ENCODE results near the gene NXNL2.

GRCh38 chr9:88555268-88555980, 20.4 kb downstream of the NXNL2 start:
- TF ChIP-seq ZFX (IDR thresholded peaks at IDR 0.05) (no peak), CTCF (conservative IDR thresholded peaks at IDR 0.05) (no peak)
